Measurements from ENCODE around the gene KCNT1. TPM values are rescaled to one million over a fixed set of nuclear protein-coding genes. Genes with fewer than 3 reads are reported as not detected.

Gene KCNT1
- polyA plus RNA-seq, 1 donor from 2014 or later: not detected

GRCh38 chr9:135776893-135777622, 75.1 kb downstream of the KCNT1 start:
- Mint-ChIP-seq H3K4me3 (no peak overlapping the region), H3K27ac (no peak overlapping the region), H3K27me3 (no peaks in the 10 kb centered on the region), H3K9me3 (no peaks in the 10 kb centered on the region), H3K4me1 (no peaks in the 10 kb centered on the region), H3K36me3 (no peaks in the 10 kb centered on the region)

GRCh38 chr9:135777623-135778177, 75.7 kb downstream of the KCNT1 start:
- no peaks in the 10 kb centered on the region for H3K4me1 Mint-ChIP-seq
- no peaks in the 10 kb centered on the region for H3K9me3 Mint-ChIP-seq
- H3K4me3 Mint-ChIP-seq: no peak overlapping the region
- no peaks in the 10 kb centered on the region for H3K36me3 Mint-ChIP-seq
- H3K27me3 Mint-ChIP-seq: no peaks in the 10 kb centered on the region
- no peak overlapping the region for H3K27ac Mint-ChIP-seq

GRCh38 chr9:135778421-135778820, 76.4 kb downstream of the KCNT1 start:
- no peaks in the 10 kb centered on the region for H3K9me3 Mint-ChIP-seq
- no peaks in the 10 kb centered on the region for H3K36me3 Mint-ChIP-seq
- no peaks in the 10 kb centered on the region for H3K4me1 Mint-ChIP-seq
- no peak overlapping the region for H3K27ac Mint-ChIP-seq
- H3K4me3 Mint-ChIP-seq: no peak overlapping the region
- H3K27me3 Mint-ChIP-seq: no peaks in the 10 kb centered on the region

- Mint-ChIP-seq H3K4me1 (no peaks in the 10 kb centered on the region), H3K36me3 (no peaks in the 10 kb centered on the region), H3K9me3 (no peaks in the 10 kb centered on the region), H3K27me3 (no peaks in the 10 kb centered on the region), H3K4me3 (no peak overlapping the region), H3K27ac (no peak overlapping the region)
These were observed 77.6 kb downstream of the KCNT1 start for GRCh38 chr9:135779571-135779970.

- no peak overlapping the region for H3K4me3 Mint-ChIP-seq
- H3K27me3 Mint-ChIP-seq: no peaks in the 10 kb centered on the region
- H3K4me1 Mint-ChIP-seq: no peaks in the 10 kb centered on the region
- no peak overlapping the region for H3K27ac Mint-ChIP-seq
- H3K9me3 Mint-ChIP-seq: no peaks in the 10 kb centered on the region
- H3K36me3 Mint-ChIP-seq: no peaks in the 10 kb centered on the region
These were observed 78.1 kb downstream of the KCNT1 start for GRCh38 chr9:135780086-135780485.

- Mint-ChIP-seq H3K4me1 (no peaks in the 10 kb centered on the region), H3K27ac (no peak overlapping the region), H3K27me3 (no peaks in the 10 kb centered on the region), H3K36me3 (no peaks in the 10 kb centered on the region), H3K4me3 (no peak overlapping the region), H3K9me3 (no peaks in the 10 kb centered on the region)
These were observed 78.6 kb downstream of the KCNT1 start for GRCh38 chr9:135780626-135781025.

GRCh38 chr9:135782946-135783345, 81.0 kb downstream of the KCNT1 start:
- Mint-ChIP-seq H3K4me3 (no peak overlapping the region), H3K9me3 (no peaks in the 10 kb centered on the region), H3K27ac (no peak overlapping the region), H3K4me1 (no peaks in the 10 kb centered on the region), H3K36me3 (no peaks in the 10 kb centered on the region), H3K27me3 (no peaks in the 10 kb centered on the region)

GRCh38 chr9:135783540-135784245, 81.7 kb downstream of the KCNT1 start:
- H3K4me1 Mint-ChIP-seq: no peaks in the 10 kb centered on the region
- no peaks in the 10 kb centered on the region for H3K27me3 Mint-ChIP-seq
- H3K9me3 Mint-ChIP-seq: no peaks in the 10 kb centered on the region
- no peak overlapping the region for H3K4me3 Mint-ChIP-seq
- H3K27ac Mint-ChIP-seq: no peak overlapping the region
- H3K36me3 Mint-ChIP-seq: no peaks in the 10 kb centered on the region

GRCh38 chr9:135785013-135785575, 83.1 kb downstream of the KCNT1 start:
- no peaks in the 10 kb centered on the region for H3K9me3 Mint-ChIP-seq
- no peaks in the 10 kb centered on the region for H3K36me3 Mint-ChIP-seq
- no peak overlapping the region for H3K27ac Mint-ChIP-seq
- H3K4me3 Mint-ChIP-seq: no peak overlapping the region
- H3K4me1 Mint-ChIP-seq: no peaks in the 10 kb centered on the region
- no peaks in the 10 kb centered on the region for H3K27me3 Mint-ChIP-seq

GRCh38 chr9:135786146-135786690, 84.2 kb downstream of the KCNT1 start:
- Mint-ChIP-seq H3K27ac (no peak overlapping the region), H3K36me3 (no peaks in the 10 kb centered on the region), H3K27me3 (no peaks in the 10 kb centered on the region), H3K4me3 (no peak overlapping the region), H3K9me3 (no peaks in the 10 kb centered on the region), H3K4me1 (no peaks in the 10 kb centered on the region)

- Mint-ChIP-seq H3K36me3 (no peaks in the 10 kb centered on the region), H3K9me3 (no peaks in the 10 kb centered on the region), H3K4me1 (no peaks in the 10 kb centered on the region), H3K4me3 (no peak overlapping the region), H3K27ac (no peak overlapping the region), H3K27me3 (no peaks in the 10 kb centered on the region)
These were observed 85.3 kb downstream of the KCNT1 start for GRCh38 chr9:135787317-135787716.

GRCh38 chr9:135787776-135788575, 86.0 kb downstream of the KCNT1 start:
- no peak overlapping the region for H3K4me3 Mint-ChIP-seq
- H3K9me3 Mint-ChIP-seq: no peaks in the 10 kb centered on the region
- no peaks in the 10 kb centered on the region for H3K4me1 Mint-ChIP-seq
- no peak overlapping the region for H3K27ac Mint-ChIP-seq
- H3K36me3 Mint-ChIP-seq: no peaks in the 10 kb centered on the region
- H3K27me3 Mint-ChIP-seq: no peaks in the 10 kb centered on the region

- no peak overlapping the region for H3K4me3 Mint-ChIP-seq
- H3K36me3 Mint-ChIP-seq: no peaks in the 10 kb centered on the region
- no peaks in the 10 kb centered on the region for H3K27me3 Mint-ChIP-seq
- H3K4me1 Mint-ChIP-seq: no peaks in the 10 kb centered on the region
- H3K27ac Mint-ChIP-seq: no peak overlapping the region
- no peaks in the 10 kb centered on the region for H3K9me3 Mint-ChIP-seq
These were observed 86.8 kb downstream of the KCNT1 start for GRCh38 chr9:135788576-135789300.

- Mint-ChIP-seq H3K27ac (no peak overlapping the region), H3K9me3 (no peaks in the 10 kb centered on the region), H3K36me3 (no peaks in the 10 kb centered on the region)
These were observed 87.9 kb downstream of the KCNT1 start for GRCh38 chr9:135789838-135790291.

More at GRCh38 chr9:135789838-135790291, 87.9 kb downstream of the KCNT1 start:
- Mint-ChIP-seq H3K4me3 (no peak overlapping the region), H3K4me1 (no peaks in the 10 kb centered on the region), H3K27me3 (no peaks in the 10 kb centered on the region)

All from IgD-negative memory B cell (primary cell).